ENCODE data around the gene LINGO3.

The LINGO3 gene

DNA sequence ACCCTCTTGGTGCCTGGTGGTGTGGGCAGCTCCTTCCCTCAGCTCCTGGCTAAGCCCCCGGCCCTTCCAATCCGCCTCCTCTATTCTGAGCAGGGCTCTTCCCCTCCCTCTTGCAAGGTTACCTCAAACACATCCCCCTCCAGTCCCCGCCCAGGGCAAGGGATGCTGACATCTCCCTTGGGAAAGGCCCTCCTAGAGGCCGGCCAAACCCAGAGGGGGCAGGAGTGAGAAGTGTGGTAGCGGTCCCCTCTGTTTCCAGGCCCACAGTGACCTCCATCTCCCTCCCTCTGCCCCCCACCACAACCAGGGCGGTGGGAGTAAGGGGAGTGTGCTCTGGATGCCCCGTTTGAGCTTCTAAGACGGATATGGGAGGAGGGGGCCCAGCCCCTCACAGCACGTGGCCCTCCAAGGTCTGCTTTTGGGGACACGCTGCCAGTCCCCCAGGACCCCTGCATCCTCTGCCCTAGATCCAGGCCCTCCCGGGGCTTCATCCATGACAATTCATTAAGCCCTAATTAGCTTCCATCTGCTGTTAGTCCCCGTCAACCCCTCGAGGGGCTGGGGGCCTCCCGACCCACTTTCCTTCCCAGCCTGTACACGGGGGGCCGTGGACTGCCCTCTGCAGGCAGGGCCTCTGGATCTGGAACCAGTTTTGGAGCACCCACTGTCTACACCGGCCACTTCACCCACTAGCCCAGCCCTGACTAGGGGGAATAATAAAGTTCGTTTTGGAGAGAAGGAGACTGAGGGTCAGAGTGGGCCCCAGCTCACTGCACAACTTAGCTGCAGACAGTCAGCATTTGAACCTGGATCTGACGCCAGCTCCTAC is 2.3 kb downstream of the LINGO3 start:
- no peak for DNase-seq (ENCODE audit: low read depth)

GRCh38 chr19:2303211-2303798 is 4.6 kb downstream of the LINGO3 start:
- no peak for DNase-seq (ENCODE audit: low read depth)

GRCh38 chr19:2302319-2303210 is 5.4 kb downstream of the LINGO3 start:
- peak; percentile 55 for DNase-seq (ENCODE audit: low read depth)

GRCh38 chr19:2300533-2300932 is 7.4 kb downstream of the LINGO3 start:
- no peak for DNase-seq (ENCODE audit: low read depth)

DNA sequence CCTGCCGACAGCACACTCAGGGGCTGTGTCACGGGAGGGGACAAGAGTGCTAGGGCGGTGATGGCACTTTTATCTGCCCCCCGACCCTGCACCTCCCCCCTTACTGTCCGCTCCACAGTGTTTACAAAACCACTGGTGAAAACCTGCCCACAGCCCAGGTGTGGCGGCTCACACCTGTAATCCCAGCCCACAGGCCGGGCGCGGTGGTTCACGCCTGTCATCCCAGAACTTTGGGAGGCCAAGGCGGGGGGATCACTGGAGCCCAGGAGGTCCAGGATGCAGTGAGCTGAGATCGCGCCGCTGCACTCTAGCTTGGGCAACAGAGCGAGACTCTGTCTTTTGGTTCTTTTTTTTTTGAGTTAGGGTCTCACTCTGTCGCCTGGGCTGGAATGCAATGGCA is 11.8 kb downstream of the LINGO3 start:
- no peak for DNase-seq (ENCODE audit: low read depth)

- DNase-seq (ENCODE audit: low read depth): peak; percentile 91
Observed at GRCh38 chr19:2294687-2295335, 13.1 kb downstream of the LINGO3 start.

DNA sequence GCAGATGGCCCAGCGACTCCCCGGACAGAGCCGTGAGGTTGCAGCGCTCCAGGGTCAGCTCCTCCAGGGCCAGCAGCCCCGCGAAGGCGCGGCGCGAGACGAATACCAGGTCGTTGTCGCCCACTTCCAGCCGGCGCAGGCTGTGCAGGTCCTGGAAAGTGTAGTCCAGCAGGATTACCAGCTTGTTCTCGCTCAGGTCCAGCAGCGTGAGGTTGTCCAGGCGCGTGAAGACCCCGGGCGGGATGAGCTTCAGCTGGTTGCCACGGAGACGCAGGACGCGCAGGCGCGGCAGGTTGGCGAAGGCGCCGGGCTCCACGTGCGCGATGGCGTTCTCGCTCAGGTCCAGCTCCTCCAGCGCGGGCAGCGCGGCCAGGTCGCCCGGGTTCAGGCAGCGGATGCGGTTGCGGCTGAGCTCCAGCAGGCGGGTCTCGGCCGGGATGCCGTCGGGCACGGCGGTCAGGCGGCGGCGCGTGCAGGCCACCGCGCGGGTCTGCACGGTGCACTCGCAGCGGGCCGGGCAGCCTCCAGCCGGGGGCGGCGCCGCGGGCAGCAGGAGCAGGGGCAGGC is 16.7 kb downstream of the LINGO3 start:
- no peak for DNase-seq (ENCODE audit: low read depth)

DNA sequence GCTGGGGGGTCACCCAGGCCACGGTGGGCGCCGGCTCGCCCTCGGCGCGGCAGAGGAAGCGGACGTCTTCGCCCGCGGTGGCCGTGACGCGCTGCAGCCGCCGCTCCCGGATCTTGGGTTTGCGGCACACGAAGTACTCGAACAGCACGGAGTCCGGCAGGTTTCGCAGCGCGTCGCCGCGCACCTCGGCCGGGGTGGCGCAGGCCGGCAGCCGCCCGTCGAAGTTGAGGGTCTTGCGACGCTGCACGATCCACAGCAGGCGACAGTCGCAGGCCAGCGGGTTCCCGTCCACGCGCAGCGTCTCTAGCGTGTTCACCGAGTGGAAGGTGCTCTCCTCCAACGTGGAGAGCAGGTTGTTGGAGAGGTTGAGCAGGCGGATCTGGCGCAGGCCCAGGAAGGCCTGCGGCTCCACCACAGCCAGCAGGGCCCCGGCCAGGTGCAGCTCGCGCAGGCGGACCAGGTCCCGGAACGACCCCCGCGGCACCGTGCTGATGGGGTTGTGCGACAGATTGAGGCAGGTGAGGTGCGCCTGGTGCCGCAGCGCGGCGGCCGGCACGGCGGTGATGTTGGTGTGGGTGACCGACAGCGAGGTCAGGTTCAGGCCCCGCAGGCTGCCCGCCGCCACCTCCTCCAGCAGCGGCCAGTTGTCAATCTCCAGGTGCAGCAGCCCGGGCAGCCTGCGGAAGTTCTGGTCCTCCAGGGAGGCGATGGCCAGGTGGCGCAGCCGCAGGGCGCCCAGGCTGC is 17.3 kb downstream of the LINGO3 start:
- DNase-seq (ENCODE audit: low read depth): no peak

GRCh38 chr19:2289714-2290435 is 18.1 kb downstream of the LINGO3 start:
- DNase-seq (ENCODE audit: low read depth): no peak

- DNase-seq (ENCODE audit: low read depth): no peak
Observed at GRCh38 chr19:2288818-2289713, 18.9 kb downstream of the LINGO3 start.

- no peak for DNase-seq (ENCODE audit: low read depth)
Observed at GRCh38 chr19:2288338-2288817, 19.6 kb downstream of the LINGO3 start.

DNA sequence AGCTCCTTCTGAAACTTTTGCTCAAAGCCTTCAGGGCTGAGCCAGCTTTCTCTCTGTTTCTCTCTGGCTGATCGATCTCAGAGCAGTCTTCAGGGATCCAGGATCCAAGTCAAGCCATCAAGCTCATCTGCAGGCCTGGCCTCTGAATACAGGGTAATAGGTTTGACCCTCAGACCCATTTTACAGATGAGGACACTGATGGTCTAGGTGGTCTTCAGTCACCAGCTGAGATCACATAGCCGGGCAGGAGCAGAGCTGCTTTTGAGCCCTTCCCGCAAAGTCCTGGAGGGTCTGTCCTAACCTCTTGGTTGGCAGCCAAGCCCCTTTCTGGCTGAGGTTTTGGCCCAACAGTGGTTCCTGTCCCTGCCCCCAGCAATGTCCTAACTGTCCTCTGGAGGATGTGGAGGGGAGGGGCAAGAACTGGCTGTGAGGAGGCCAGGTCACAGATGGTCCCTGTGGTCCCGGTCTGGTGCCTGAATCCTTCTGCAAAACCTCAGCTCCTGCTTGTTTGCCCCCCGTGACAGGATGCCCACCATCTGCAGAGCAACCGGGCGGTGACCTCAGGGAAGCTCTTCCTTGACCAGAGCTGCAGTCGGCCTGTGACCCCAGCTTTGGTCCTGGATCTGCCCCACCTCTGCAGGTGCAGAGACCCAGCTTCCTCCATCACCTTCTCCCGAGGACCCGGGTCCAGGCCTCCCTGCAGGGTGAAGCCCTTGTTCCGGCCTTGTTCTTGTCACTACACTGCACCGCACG is 20.2 kb downstream of the LINGO3 start:
- no peak for DNase-seq (ENCODE audit: low read depth)

GRCh38 chr19:2286402-2287140 is 21.4 kb downstream of the LINGO3 start:
- no peak for DNase-seq (ENCODE audit: low read depth)

- DNase-seq (ENCODE audit: low read depth): no peak
Observed at GRCh38 chr19:2283835-2284507, 24.0 kb downstream of the LINGO3 start.

- DNase-seq (ENCODE audit: low read depth): no peak
Observed at GRCh38 chr19:2282862-2283237, 25.1 kb downstream of the LINGO3 start.

- peak; percentile 72 for DNase-seq (ENCODE audit: low read depth)
Observed at GRCh38 chr19:2282062-2282861, 25.7 kb downstream of the LINGO3 start, which contains the start of gene PEAK3. TSS of gene PEAK3 (minus strand) at chr19:2282175. CDS start at chr19:2280931, 1,244 bp downstream.
